Fibroblast of lung (primary cell): ENCODE results near the gene DISP2. TPM values are rescaled to one million over a fixed set of nuclear protein-coding genes. Genes with fewer than 3 reads are reported as not detected.

Source experiments
- DNase-seq, 2 donors: peaks; one replicate each; pipeline versions ENCODE4 v3.0.0 to v3.0.0-alpha.2; 2010; ENCODE audit warnings: low read depth in 2 of 2
- H2AFZ ChIP-seq: 2 replicates; pipeline ENCODE4 v1.5.1; 2012; ENCODE audit warnings: low read length, control low read depth, inconsistent platforms
- H3K27ac ChIP-seq: 2 replicates; pipeline ENCODE4 v1.5.1; 2011; ENCODE audit warnings: low read length, control low read depth; ENCODE audit not compliant: insufficient read depth
- H3K27me3 ChIP-seq: 2 replicates; pipeline ENCODE4 v1.5.1; 2011; ENCODE audit warnings: mild to moderate bottlenecking, low read length; ENCODE audit not compliant: control insufficient read depth, insufficient read depth
- H3K36me3 ChIP-seq: 2 replicates; pipeline ENCODE4 v1.5.1; 2011; ENCODE audit warnings: low read length; ENCODE audit not compliant: control insufficient read depth, insufficient read depth
- H3K4me1 ChIP-seq: 2 replicates; pipeline ENCODE4 v1.5.1; 2011; ENCODE audit warnings: low read length; ENCODE audit not compliant: control insufficient read depth, insufficient read depth; ENCODE audit errors: extremely low read depth
- H3K4me2 ChIP-seq: 2 replicates; pipeline ENCODE4 v1.5.1; 2011; ENCODE audit warnings: low read length, control low read depth; ENCODE audit not compliant: insufficient read depth; ENCODE audit errors: extremely low read depth
- H3K4me3 ChIP-seq, 4 experiments: fragments of 200-600 bp in 1 of 4; sonication (generic) in 1 of 4; replicated peaks in 1 of 4; 2 replicates each; pipeline ENCODE4 v1.5.1; 2011 to 2016; ENCODE audit warnings: low read length in 4 of 4, low read depth in 3 of 4, mild to moderate bottlenecking in 3 of 4, control low read depth in 2 of 4, inconsistent platforms in 1 of 4, mixed read lengths in 1 of 4; ENCODE audit not compliant: insufficient read depth in 1 of 4; ENCODE audit errors: control extremely low read depth in 1 of 4
- H3K79me2 ChIP-seq: 2 replicates; pipeline ENCODE4 v1.5.1; 2012; ENCODE audit warnings: mild to moderate bottlenecking, low read length, inconsistent platforms; ENCODE audit not compliant: control insufficient read depth, insufficient read depth
- H3K9ac ChIP-seq: 2 replicates; pipeline ENCODE4 v1.5.1; 2011; ENCODE audit warnings: mild to moderate bottlenecking, low read length, control low read depth; ENCODE audit not compliant: insufficient read depth
- H3K9me3 ChIP-seq: 2 replicates; pipeline ENCODE4 v1.5.1; 2012; ENCODE audit warnings: low read depth, low read length; ENCODE audit not compliant: control insufficient read depth, insufficient read depth
- H4K20me1 ChIP-seq: 2 replicates; pipeline ENCODE4 v1.5.1; 2011; ENCODE audit warnings: low read length; ENCODE audit not compliant: control insufficient read depth, insufficient read depth; ENCODE audit errors: extremely low read depth
- CTCF ChIP-seq, 2 donors: IDR thresholded peaks in 1 of 2; conservative IDR thresholded peaks in 1 of 2; 1 replicate in 1 of 2; 2 replicates in 1 of 2; pipeline ENCODE4 v1.5.1; 2011 to 2012; ENCODE audit warnings: low read length in 2 of 2, control low read depth in 1 of 2, inconsistent platforms in 1 of 2, low read depth in 1 of 2, mild to moderate bottlenecking in 1 of 2
- EZH2 ChIP-seq: IDR thresholded peaks from 2 replicates; pipeline ENCODE4 v1.5.1; 2012; ENCODE audit warnings: low read length, control low read depth, mild to moderate bottlenecking; ENCODE audit errors: missing control alignments
- polyA plus RNA-seq, 2 donors: library from polyadenylated mRNA; depleted of rRNA in 1 of 2; stranded (reverse) in 1 of 2; unstranded in 1 of 2; fragments of >200 nt; gene quantifications; 2 replicates each; pipeline ENCODE4 v1.2.1, GENCODE V29; 2011 to 2012; ENCODE audit warnings: missing spikeins in 1 of 2
- total RNA-seq: library from RNA; depleted of rRNA; stranded (reverse); fragments of >200 nt; gene quantifications from 2 replicates; pipeline ENCODE4 v1.2.1, GENCODE V29; 2014

DISP2 gene
- total and polyA plus RNA-seq, 2 donors (not counting 1 experiment from before 2014, with no cell fraction given), result under 0.01 to 0.11 TPM

- Histone ChIP-seq H2AFZ (no peak overlapping the region), H3K36me3 (peaks cover 33% of the 10 kb centered on the region), H3K27me3 (no peaks in the 10 kb centered on the region), H3K9me3 (no peaks in the 10 kb centered on the region), H4K20me1 (no peaks in the 10 kb centered on the region), H3K9ac (no peak overlapping the region), H3K79me2 (no peaks in the 10 kb centered on the region), H3K4me2 (no peak overlapping the region), H3K4me3 (no peak overlapping the region), H3K27ac (no peak overlapping the region), H3K4me1 (no peaks in the 10 kb centered on the region)
- no peak for DNase-seq
- TF ChIP-seq EZH2 (no peak), CTCF (conservative IDR thresholded peaks at IDR 0.05 in 1 of 2, IDR thresholded peaks at IDR 0.05 in 1 of 2; ENCODE audit: low read depth in 1 of 2, low read length in 2 of 2) (no peak)
These were observed 54.2 kb downstream of the DISP2 start for GRCh38 chr15:40412095-40412759.

- no peak overlapping the region for H3K27ac ChIP-seq
These were observed 55.0 kb downstream of the DISP2 start for GRCh38 chr15:40413036-40413435.

GRCh38 chr15:40414816-40415215 is 56.8 kb downstream of the DISP2 start:
- peaks cover 31% of the 10 kb centered on the region for H3K36me3 ChIP-seq

More at GRCh38 chr15:40413036-40413435, 55.0 kb downstream of the DISP2 start:
- Histone ChIP-seq H3K4me2 (no peak overlapping the region), H2AFZ (no peak overlapping the region), H3K9ac (no peak overlapping the region), H4K20me1 (no peaks in the 10 kb centered on the region), H3K4me1 (no peaks in the 10 kb centered on the region), H3K27me3 (no peaks in the 10 kb centered on the region), H3K79me2 (no peaks in the 10 kb centered on the region), H3K4me3 (no peak overlapping the region), H3K36me3 (peaks cover 33% of the 10 kb centered on the region), H3K9me3 (no peaks in the 10 kb centered on the region)
- no peak for TF ChIP-seq CTCF (conservative IDR thresholded peaks at IDR 0.05 in 1 of 2, IDR thresholded peaks at IDR 0.05 in 1 of 2; ENCODE audit: low read depth in 1 of 2, low read length in 2 of 2)
- TF ChIP-seq EZH2, result no peak
- no peak for DNase-seq

More at GRCh38 chr15:40414816-40415215, 56.8 kb downstream of the DISP2 start:
- Histone ChIP-seq H3K9ac (no peak overlapping the region), H3K4me2 (no peak overlapping the region), H3K79me2 (no peaks in the 10 kb centered on the region), H3K9me3 (no peaks in the 10 kb centered on the region), H3K27ac (no peak overlapping the region), H3K4me1 (no peaks in the 10 kb centered on the region), H4K20me1 (no peaks in the 10 kb centered on the region), H2AFZ (no peak overlapping the region), H3K4me3 (no peak overlapping the region), H3K27me3 (no peaks in the 10 kb centered on the region)
- DNase-seq, result no peak
- TF ChIP-seq EZH2 (no peak), CTCF (conservative IDR thresholded peaks at IDR 0.05 in 1 of 2, IDR thresholded peaks at IDR 0.05 in 1 of 2; ENCODE audit: low read depth in 1 of 2, low read length in 2 of 2) (no peak)
